ENCODE results near the gene CD8B2. TPM values are rescaled to one million over a fixed set of nuclear protein-coding genes. Genes with fewer than 3 reads are reported as not detected.
"Not testable (repeated sequence)": the region's sequence is repeated elsewhere in the genome, so short reads cannot be mapped to it uniquely, and the experiment has no call there.

CD8B2 gene
- total RNA-seq (2021): not detected in 2 replicates
- long read RNA-seq, full-length matches to known transcripts: 1 of 1 reads
- long read RNA-seq, partial matches to known transcripts: 0 of 1 reads
- long read RNA-seq, other reads (novel, unspliced or antisense): 0 of 1 reads

GRCh38 chr2:106486551-106487385 lies at the start of gene CD8B2:
TSS of gene CD8B2 (plus strand) at chr2:106487364. CDS start at chr2:106487427, 63 bp downstream.
- not testable (repeated sequence) for H2BK5ac ChIP-seq (ENCODE audit: insufficient read length, low read length); H2BK120ac ChIP-seq (ENCODE audit: low read depth, low read length, poor library complexity, severe bottlenecking); H3K9ac ChIP-seq (ENCODE audit: extremely low read depth, insufficient read length, low read length); H3K79me2 ChIP-seq (ENCODE audit: insufficient read depth, low read length); H2AK5ac ChIP-seq (ENCODE audit: insufficient read length, low read length); H3K14ac ChIP-seq (ENCODE audit: insufficient read depth, low read length); H3T11ph ChIP-seq (ENCODE audit: low read length); H3K27me3 ChIP-seq (ENCODE audit: insufficient read depth, low read length); H3K4me2 ChIP-seq (ENCODE audit: insufficient read depth, insufficient read length, low read length); H3K23ac ChIP-seq (ENCODE audit: insufficient read length, low read depth, low read length); H3K9me3 Mint-ChIP-seq; H4K5ac ChIP-seq (ENCODE audit: insufficient read length, low read depth, low read length); H3K18ac ChIP-seq (ENCODE audit: insufficient read length, low read depth, low read length); H2AFZ ChIP-seq (ENCODE audit: low read length); H2BK20ac ChIP-seq (ENCODE audit: low read depth, low read length, poor library complexity, severe bottlenecking); H3K23me2 ChIP-seq (ENCODE audit: insufficient read length, low read depth, low read length, poor library complexity, severe bottlenecking); H3K4ac ChIP-seq (ENCODE audit: low read depth, low read length); H3K4me1 Mint-ChIP-seq; H4K8ac ChIP-seq (replicated peaks; ENCODE audit: insufficient read length, low read depth, low read length); H3K27ac ChIP-seq (ENCODE audit: insufficient read length, low read depth, low read length); H4K20me1 ChIP-seq (ENCODE audit: control insufficient read depth, insufficient read depth, insufficient read length); H3K9me3 ChIP-seq (ENCODE audit: control insufficient read depth, low read depth, low read length); H2BK15ac ChIP-seq (ENCODE audit: low read depth, low read length); H3K27ac Mint-ChIP-seq; H3K79me1 ChIP-seq (ENCODE audit: insufficient read depth, low read depth, low read length, poor library complexity, severe bottlenecking); H2BK12ac ChIP-seq (ENCODE audit: insufficient read length, low read depth, low read length); H3K56ac ChIP-seq (ENCODE audit: insufficient read length, low read depth, low read length); H3K36me3 Mint-ChIP-seq (ENCODE audit: insufficient read depth in 1 of 3, low read depth in 3 of 3); H4K91ac ChIP-seq (ENCODE audit: insufficient read length, low read depth, low read length); H3K4me1 ChIP-seq (ENCODE audit: insufficient read depth, low read length)
- peaks cover 29% of the 10 kb centered on the region for H3K27me3 Mint-ChIP-seq (ENCODE audit: low read depth)
- WGBS (ENCODE audit: extremely low coverage, insufficient read length, low lambda C conversion rate): no CpG with 5 or more reads among the region's 39 CpGs
- H3K4me3 Mint-ChIP-seq: peak within 1 kb of the TSS; percentile 41 to 73
- DNase-seq: peak; percentile 49
